ENCODE data around the gene RPL10A.

- no peak for TF ChIP-seq CTCF (IDR thresholded peaks at IDR 0.05; ENCODE audit: low read depth, low read length, poor library complexity, severe bottlenecking)
- no peak for TF ChIP-seq EZH2phosphoT487 (IDR thresholded peaks at IDR 0.05; ENCODE audit: borderline replicate concordance, low read length)
Measured at GRCh38 chr6:35505999-35506412, 37.8 kb downstream of the RPL10A start.

Measured in DOHH2 (cell line).